Measurements from ENCODE around the gene TGFB2. TPM values are rescaled to one million over a fixed set of nuclear protein-coding genes. Genes with fewer than 3 reads are reported as not detected.

The TGFB2 gene
- total and polyA plus RNA-seq, 3 donors from 2014 or later: 2.4 to 4.5 (median 2.6) TPM

GRCh38 chr1:218415726-218416125 lies 70.6 kb downstream of the TGFB2 start:
- WGBS, 2 donors: 92 to 100% methylated on average over 1 of the region's 1 CpG
- no peaks in the 10 kb centered on the region for H3K9me3 ChIP-seq
- no peak overlapping the region for H3K4me3 ChIP-seq
- TF ChIP-seq CTCF (IDR thresholded peaks at IDR 0.05) (no peak), POLR2A (IDR thresholded peaks at IDR 0.05) (no peak)
- no peaks in the 10 kb centered on the region for H3K27me3 ChIP-seq
- intact Hi-C loops (cut with DNase I; ENCODE audit: low total_unique reads): no loop called here
- DNase-seq: no peak
- H3K27ac ChIP-seq: no peak overlapping the region
- H3K36me3 ChIP-seq (ENCODE audit: low read depth, missing control alignments): no peaks in the 10 kb centered on the region
- H3K4me1 ChIP-seq: no peaks in the 10 kb centered on the region

GRCh38 chr1:218421531-218421930 lies 76.4 kb downstream of the TGFB2 start:
- no peak for DNase-seq
- intact Hi-C loops (cut with DNase I; ENCODE audit: low total_unique reads): no loop called here
- no peaks in the 10 kb centered on the region for H3K9me3 ChIP-seq
- no peaks in the 10 kb centered on the region for H3K4me1 ChIP-seq
- no peak overlapping the region for H3K27ac ChIP-seq
- H3K27me3 ChIP-seq: no peaks in the 10 kb centered on the region
- H3K4me3 ChIP-seq: no peak overlapping the region
- H3K36me3 ChIP-seq (ENCODE audit: low read depth, missing control alignments): no peaks in the 10 kb centered on the region
- TF ChIP-seq CTCF (IDR thresholded peaks at IDR 0.05) (no peak), POLR2A (IDR thresholded peaks at IDR 0.05) (no peak)

GRCh38 chr1:218424502-218424901 lies 79.4 kb downstream of the TGFB2 start:
- intact Hi-C loops (cut with DNase I; ENCODE audit: low total_unique reads): no loop called here
- no peak for DNase-seq
- Histone ChIP-seq H3K4me3 (no peak overlapping the region), H3K27ac (no peak overlapping the region), H3K36me3 (ENCODE audit: low read depth, missing control alignments) (no peaks in the 10 kb centered on the region), H3K9me3 (no peaks in the 10 kb centered on the region), H3K4me1 (no peaks in the 10 kb centered on the region), H3K27me3 (no peaks in the 10 kb centered on the region)
- TF ChIP-seq POLR2A (IDR thresholded peaks at IDR 0.05) (no peak), CTCF (IDR thresholded peaks at IDR 0.05) (no peak)

GRCh38 chr1:218425647-218426342 lies 80.7 kb downstream of the TGFB2 start:
- Histone ChIP-seq H3K27ac (no peak overlapping the region), H3K9me3 (no peaks in the 10 kb centered on the region), H3K36me3 (ENCODE audit: low read depth, missing control alignments) (no peaks in the 10 kb centered on the region), H3K4me3 (no peak overlapping the region), H3K4me1 (no peaks in the 10 kb centered on the region), H3K27me3 (no peaks in the 10 kb centered on the region)
- TF ChIP-seq CTCF (IDR thresholded peaks at IDR 0.05) (no peak), POLR2A (IDR thresholded peaks at IDR 0.05) (no peak)
- 79 to 84% methylated on average over 5 of the region's 5 CpGs for WGBS, 2 donors
- intact Hi-C loops (cut with DNase I; ENCODE audit: low total_unique reads): no loop called here
- DNase-seq: no peak

- no peak overlapping the region for H3K4me3 ChIP-seq
- intact Hi-C loops (cut with DNase I; ENCODE audit: low total_unique reads): no loop called here
- TF ChIP-seq POLR2A (IDR thresholded peaks at IDR 0.05): no peak
- no peak for TF ChIP-seq CTCF (IDR thresholded peaks at IDR 0.05)
- no peaks in the 10 kb centered on the region for H3K36me3 ChIP-seq (ENCODE audit: low read depth, missing control alignments)
- no peak overlapping the region for H3K27ac ChIP-seq
- no peak for DNase-seq
- H3K27me3 ChIP-seq: no peaks in the 10 kb centered on the region
- no peaks in the 10 kb centered on the region for H3K4me1 ChIP-seq
- no peaks in the 10 kb centered on the region for H3K9me3 ChIP-seq
- whole genome bisulfite sequencing, 2 donors: 63 to 71% methylated on average over 1 of the region's 1 CpG
Observed at GRCh38 chr1:218426343-218426657, 81.2 kb downstream of the TGFB2 start.
